Testis (tissue), 5 donors: ENCODE results near the gene LEAP2. TPM values are rescaled to one million over a fixed set of nuclear protein-coding genes. Genes with fewer than 3 reads are reported as not detected.

Source experiments
- DNase-seq: peaks from one replicate; pipeline ENCODE4 v3.0.0-alpha.2; 2019
- H3K27ac ChIP-seq, 2 donors: fragments of 200-600 bp; sonication (generic); one replicate each; pipeline ENCODE4 v1.5.1; 2019
- H3K27me3 ChIP-seq: fragments of 200-600 bp; sonication (generic); one replicate; pipeline ENCODE4 v1.5.1; 2019
- H3K36me3 ChIP-seq: fragments of 200-600 bp; sonication (generic); one replicate; pipeline ENCODE4 v1.5.1; 2017; ENCODE audit warnings: low read depth; ENCODE audit errors: missing control alignments
- H3K4me1 ChIP-seq: fragments of 200-600 bp; sonication (generic); one replicate; pipeline ENCODE4 v1.5.1; 2019
- H3K4me3 ChIP-seq, 2 donors: fragments of 200-600 bp; sonication (generic); one replicate each; pipeline ENCODE4 v1.5.1; 2017 to 2019
- H3K9me3 ChIP-seq: fragments of 200-600 bp; sonication (generic); one replicate; pipeline ENCODE4 v1.5.1; 2017
- CTCF ChIP-seq, 3 experiments: fragments of 450-650 bp in 2 of 3; fragments of 200-600 bp in 1 of 3; sonication (generic) in 1 of 3; IDR thresholded peaks; one replicate each; pipeline ENCODE4 v1.5.1; 2016 to 2019; ENCODE audit warnings: antibody characterized with exemption in 3 of 3, mild to moderate bottlenecking in 2 of 3, moderate library complexity in 1 of 3
- POLR2A ChIP-seq: fragments of 450-650 bp; IDR thresholded peaks from one replicate; pipeline ENCODE4 v1.6.1; 2017; ENCODE audit warnings: antibody characterized with exemption, mild to moderate bottlenecking, moderate library complexity
- WGBS, 2 donors: methylation state at CpG; one replicate each; pipeline ENCODE4 v1.1.5; 2018; 5-methylcytosine and 5-hydroxymethylcytosine counted together
- intact Hi-C: fragments of 100-400 bp; cut with DNase I; formaldehyde crosslinking; loops from one replicate; pipeline ENCODE4 v1.15.1; 2023; ENCODE audit warnings: low total_unique reads
- long read RNA-seq, 2 donors: transcript quantifications; one replicate each; lab custom pipeline, GENCODE V29; 2026
- polyA plus RNA-seq: library from polyadenylated mRNA; stranded (reverse); fragments of 350-450 nt; fragmentation: Illumina TruSeq; extraction: RNeasy Lipid Tissue Mini Kit (QIAGEN cat#74804); gene quantifications from one replicate; pipeline ENCODE4 v1.2.3, GENCODE V29; 2014; ENCODE audit warnings: low read depth, low replicate concordance; ENCODE audit not compliant: insufficient read depth
- total RNA-seq, 2 donors: library from RNA; depleted of rRNA; stranded (reverse); fragments of >200 nt; gene quantifications; one replicate each; pipeline ENCODE4 v1.2.3, GENCODE V29; 2016

The LEAP2 gene, protein sequence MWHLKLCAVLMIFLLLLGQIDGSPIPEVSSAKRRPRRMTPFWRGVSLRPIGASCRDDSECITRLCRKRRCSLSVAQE
- total RNA-seq: 1 to 10 TPM; 1.8 to 4.1 TPM
- polyA plus RNA-seq: 3.6 TPM
- long read RNA-seq, donor 1, partial matches to known transcripts: 0 of 2 reads
- long read RNA-seq, donor 1, other reads (novel, unspliced or antisense): 0 of 2 reads
- long read RNA-seq, donor 2: 0 reads

- Histone ChIP-seq H3K36me3 (no peaks in the 10 kb centered on the region), H3K4me1 (no peaks in the 10 kb centered on the region), H3K27me3 (no peaks in the 10 kb centered on the region), H3K9me3 (no peaks in the 10 kb centered on the region), H3K27ac (peak within 1 kb of the TSS in 1 of 2 donors; percentile 6), H3K4me3 (no peak within 1 kb of the TSS)
- intact Hi-C loops: no loop called here
- peak; percentile 54 for DNase-seq
- TF ChIP-seq POLR2A: no peak
- no peak for TF ChIP-seq CTCF (IDR thresholded peaks at IDR 0.05)
- 64 to 68% methylated on average over 6 of the region's 6 CpGs for WGBS, 2 donors
These were observed at the start of gene LEAP2 for GRCh38 chr5:132873119-132873929. Gene LEAP2 (plus strand): TSS chr5:132873668. CDS start chr5:132873695, 27 bp downstream.

- H3K27ac ChIP-seq: no peak overlapping the region
- WGBS, 2 donors: 88 to 94% methylated on average over 3 of the region's 3 CpGs
- TF ChIP-seq POLR2A: no peak
- TF ChIP-seq CTCF (IDR thresholded peaks at IDR 0.05): no peak
- H3K36me3 ChIP-seq: no peaks in the 10 kb centered on the region
- H3K4me1 ChIP-seq: peaks cover 6% of the 10 kb centered on the region
- no peaks in the 10 kb centered on the region for H3K27me3 ChIP-seq
- no peak for DNase-seq
- intact Hi-C loops: no loop called here
- H3K9me3 ChIP-seq: no peaks in the 10 kb centered on the region
- no peak overlapping the region for H3K4me3 ChIP-seq
These were observed 49.0 kb upstream of the LEAP2 start for GRCh38 chr5:132824426-132824825.

DNA sequence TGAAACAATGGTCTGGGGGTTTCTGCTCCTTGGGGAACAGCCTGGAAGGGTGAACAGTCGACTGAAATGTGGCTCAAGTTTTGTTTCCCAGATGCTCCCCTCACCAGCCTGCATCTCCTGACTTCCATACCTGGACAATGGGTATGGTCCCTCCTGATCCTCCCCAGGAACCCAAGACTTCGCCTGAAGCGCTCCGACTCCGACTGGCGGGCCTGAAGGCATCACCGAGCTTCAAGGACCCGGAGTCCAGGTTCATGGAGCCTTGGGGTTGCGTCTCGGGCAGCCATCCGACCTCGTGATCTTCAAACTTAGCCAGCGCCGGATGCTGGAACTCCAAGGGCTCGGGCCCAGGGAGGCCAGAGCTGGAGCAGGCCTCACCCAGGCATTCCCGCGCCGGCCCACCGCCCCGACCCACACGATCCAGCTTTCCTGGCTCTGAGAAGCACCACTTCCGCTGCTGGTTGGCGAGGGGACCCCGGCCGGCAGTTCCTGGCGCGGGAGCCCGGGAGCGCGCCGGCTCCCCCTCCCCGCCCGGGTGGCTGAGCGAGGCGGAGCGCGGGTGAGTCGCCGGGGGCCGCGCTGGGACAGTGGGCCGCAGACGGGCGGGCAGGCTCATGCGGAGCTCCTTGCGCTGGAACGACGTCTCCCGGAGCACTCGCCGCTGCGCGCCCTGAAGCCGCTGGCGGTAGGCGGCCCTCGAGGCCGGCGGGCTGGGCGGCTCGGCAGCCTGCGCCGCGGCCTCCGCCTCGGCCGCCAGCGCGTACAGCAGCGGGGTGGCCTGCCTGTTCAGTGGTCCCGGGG lies 48.2 kb upstream of the LEAP2 start:
- peaks cover 9% of the 10 kb centered on the region for H3K4me1 ChIP-seq
- H3K9me3 ChIP-seq: no peaks in the 10 kb centered on the region
- H3K4me3 ChIP-seq: peak overlapping the region in 1 of 2 donors; percentile 21
- no peaks in the 10 kb centered on the region for H3K27me3 ChIP-seq
- WGBS, 2 donors: 36 to 64% methylated on average over 25 to 40 of the region's 71 CpGs
- H3K27ac ChIP-seq: no peak overlapping the region
- no peaks in the 10 kb centered on the region for H3K36me3 ChIP-seq
- no peak for TF ChIP-seq POLR2A
- no peak for TF ChIP-seq CTCF (IDR thresholded peaks at IDR 0.05)
- intact Hi-C loops: no loop called here
- no peak for DNase-seq

- WGBS, 2 donors: 67% methylated on average over 43 of the region's 43 CpGs; no CpG with 5 or more reads in 1 of the 2 donors
- Histone ChIP-seq H3K27me3 (no peaks in the 10 kb centered on the region), H3K9me3 (no peaks in the 10 kb centered on the region), H3K36me3 (no peaks in the 10 kb centered on the region), H3K4me3 (peak overlapping the region in 1 of 2 donors; percentile 21), H3K27ac (no peak overlapping the region), H3K4me1 (peaks cover 9% of the 10 kb centered on the region)
- no peak for DNase-seq
- no peak for TF ChIP-seq CTCF (IDR thresholded peaks at IDR 0.05)
- TF ChIP-seq POLR2A: no peak
- intact Hi-C loops: no loop called here
These were observed 47.6 kb upstream of the LEAP2 start for GRCh38 chr5:132825834-132826391.
